Measurements from ENCODE around the gene SH3BP4. TPM values are rescaled to one million over a fixed set of nuclear protein-coding genes. Genes with fewer than 3 reads are reported as not detected.

The SH3BP4 gene
- total RNA-seq, 1 donor from 2014 or later: 20.5 TPM

DNA sequence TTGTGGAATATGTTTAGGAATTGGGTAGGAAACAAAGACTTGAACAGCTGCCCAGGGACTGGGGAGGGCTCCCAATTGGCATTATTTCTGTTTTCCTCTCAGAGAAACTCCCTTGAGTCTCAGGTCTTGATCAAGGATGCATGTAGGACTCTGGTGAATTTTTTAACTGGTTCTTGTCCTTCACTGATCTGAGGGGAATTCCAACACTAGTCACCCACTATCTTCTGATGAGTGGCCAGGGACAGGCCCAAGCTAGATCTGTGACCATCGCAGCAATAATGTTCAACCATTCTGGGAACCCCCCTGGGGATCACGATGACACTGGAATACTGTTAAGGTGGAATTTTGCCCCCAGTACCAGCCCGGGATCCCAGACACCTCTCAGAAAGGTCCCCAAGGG is 132.0 kb downstream of the SH3BP4 start:
- no peak for DNase-seq (ENCODE audit: low spot score)

DNA sequence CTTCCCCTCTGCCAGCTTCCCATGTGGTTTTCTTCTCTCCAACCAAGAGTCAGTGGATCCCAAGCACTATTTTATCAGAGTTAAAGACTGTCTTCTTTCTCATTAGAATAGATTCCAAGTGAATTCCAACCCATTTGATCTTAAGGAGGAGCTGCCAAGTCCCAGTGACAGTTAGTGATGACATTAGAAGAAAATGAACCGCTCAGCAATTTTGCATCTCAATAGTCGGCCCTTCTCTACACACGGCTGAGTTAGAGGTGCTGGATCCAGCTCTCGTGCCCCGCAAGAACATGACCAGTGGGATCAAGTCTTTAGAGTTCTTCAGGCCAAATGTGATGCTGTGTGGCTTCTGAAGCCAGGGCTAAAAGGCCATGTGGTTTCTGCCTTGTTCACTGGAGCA is 132.6 kb downstream of the SH3BP4 start:
- no peak for DNase-seq (ENCODE audit: low spot score)

DNA sequence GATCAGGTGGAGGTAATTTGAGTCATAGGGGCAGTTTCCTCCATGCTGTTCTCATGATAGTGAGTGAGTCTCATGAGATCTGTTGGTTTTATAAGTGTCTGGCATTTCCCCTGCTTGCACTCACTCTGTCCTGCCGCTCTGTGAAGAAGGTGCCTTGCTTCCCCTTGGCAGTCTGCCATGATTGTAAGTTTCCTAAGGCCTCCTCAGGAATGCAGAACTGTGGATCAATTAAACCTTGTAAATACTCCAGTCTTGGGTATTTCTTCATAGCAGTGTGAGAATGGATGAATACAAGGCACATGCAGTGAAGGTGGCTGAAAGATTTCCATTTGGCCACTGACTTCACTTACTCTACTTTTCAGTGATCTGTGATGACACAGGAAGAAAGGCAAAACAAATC is 133.7 kb downstream of the SH3BP4 start:
- no peak for DNase-seq (ENCODE audit: low spot score)

DNA sequence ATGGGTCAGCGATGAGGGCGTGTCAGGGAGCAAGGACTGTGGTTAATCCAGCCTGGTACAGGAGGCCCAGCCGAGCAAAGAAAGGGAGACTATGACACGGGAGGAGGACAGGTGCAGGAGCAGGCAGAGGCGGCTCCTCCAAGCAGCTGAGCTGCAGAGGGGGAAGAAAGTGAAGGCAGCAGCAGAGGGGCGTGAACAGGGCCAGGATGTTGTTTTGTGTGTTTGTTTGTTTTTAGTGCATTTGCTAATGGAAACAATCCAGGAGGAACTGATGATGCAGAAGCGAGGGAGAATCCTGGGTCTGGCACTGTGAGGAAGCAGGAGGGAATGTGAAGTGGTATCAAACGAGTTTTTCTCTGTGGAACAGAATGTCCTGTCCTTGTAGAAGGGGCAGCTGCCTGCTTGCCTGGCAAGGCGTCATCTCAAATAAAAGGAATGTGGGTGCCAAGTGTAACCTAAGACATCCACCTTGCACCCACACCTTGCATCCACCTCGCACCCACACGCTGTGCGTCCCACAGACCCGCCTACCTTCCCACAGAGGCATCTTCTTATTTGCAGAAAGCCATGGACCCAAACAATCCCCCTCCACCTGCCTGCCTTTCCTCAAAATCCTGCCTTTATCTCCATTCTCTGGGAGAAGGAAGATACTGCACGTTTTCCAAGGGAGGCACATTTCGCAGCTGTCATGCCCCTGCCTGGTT is 134.8 kb downstream of the SH3BP4 start:
- no peak for DNase-seq (ENCODE audit: low spot score)

DNA sequence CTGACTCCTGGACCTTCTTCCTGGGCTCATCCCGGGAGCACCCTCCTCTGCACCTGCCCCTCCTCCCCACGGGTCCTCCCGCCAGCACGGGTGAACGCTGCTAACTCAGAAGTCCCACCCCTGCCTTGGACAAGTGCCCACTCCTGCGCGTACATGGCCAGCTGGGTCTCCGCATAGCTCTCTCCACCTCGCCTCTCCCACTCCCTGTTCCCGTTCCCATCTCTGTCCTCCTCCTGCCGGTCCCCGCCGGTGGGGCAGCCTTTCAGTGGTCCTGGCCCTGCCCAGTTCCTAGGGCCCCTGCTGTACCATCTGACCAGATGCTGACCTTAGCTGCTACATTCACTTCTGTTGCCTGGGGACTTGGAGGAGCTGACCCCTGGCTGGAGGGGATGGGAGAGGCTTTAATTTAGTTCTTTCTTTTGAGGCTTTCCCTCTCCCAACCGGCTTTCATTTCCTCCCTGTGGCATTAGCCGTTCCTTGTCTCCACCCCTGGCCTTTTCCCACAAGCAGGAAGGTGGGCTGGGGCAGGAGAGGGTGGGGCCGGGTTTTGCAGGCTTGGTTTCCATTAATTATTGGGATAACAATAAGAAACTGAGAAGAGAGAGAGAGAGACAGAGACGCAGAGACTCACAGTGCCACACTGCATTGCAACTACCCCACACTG is 136.1 kb downstream of the SH3BP4 start:
- no peak for DNase-seq (ENCODE audit: low spot score)

DNA sequence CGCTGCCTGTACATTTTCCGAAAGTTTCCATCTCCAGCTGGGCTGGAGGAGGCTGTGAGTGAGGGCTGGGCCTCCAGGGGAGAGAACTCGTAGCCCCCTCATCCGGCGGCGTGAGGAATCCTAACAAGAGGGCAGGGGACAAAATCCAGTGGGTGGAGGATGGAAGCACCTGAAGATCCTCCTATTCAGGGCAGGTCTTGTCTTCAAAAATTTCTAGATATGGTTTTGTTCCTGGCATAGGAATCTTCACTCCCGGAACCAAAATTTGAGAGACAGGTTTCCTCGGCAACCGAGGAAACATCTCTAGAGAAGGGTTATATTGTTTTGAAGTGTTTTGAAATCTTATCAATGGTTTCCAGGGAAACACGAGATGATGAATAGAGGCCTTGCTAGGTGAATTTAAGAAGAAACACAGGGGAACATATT is 136.7 kb downstream of the SH3BP4 start:
- no peak for DNase-seq (ENCODE audit: low spot score)

DNA sequence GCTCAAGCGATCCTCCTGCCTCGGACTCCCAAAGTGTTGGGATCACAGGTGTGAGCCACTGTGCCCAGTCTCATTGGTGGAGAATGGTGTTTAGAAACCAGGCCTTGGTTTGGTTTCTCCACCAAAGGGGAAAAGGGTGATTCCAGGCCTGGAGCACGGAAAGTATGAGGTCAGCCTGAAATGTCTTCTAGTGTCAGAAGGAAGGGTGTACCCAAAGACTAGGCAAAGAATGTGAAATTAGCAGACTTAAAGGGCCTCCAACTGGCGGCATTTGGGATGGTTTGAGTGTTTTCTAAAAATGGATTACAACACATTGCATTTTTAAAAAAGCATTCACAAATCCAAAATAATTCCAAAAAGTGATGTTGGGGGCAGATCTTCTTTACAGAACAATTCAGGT is 139.6 kb downstream of the SH3BP4 start:
- no peak for DNase-seq (ENCODE audit: low spot score)

DNA sequence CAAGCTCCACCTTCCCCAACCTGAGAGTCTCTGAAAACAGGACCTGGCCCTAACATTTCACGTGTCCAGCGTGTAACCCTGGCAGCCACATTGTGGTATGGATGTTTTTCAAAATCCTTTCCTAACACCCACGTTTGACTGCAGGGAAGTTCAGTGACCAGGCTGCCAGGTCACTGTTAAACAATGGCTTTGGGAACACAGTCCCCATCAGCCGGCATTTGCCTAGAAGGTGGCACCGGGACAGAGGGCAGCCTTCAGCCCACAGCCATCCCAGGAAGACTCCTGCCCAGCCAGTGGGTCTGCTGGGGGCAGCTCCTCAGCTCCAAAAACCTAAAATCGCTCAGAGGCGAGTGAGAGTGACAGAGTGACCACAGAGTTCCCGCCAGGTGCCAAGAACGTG is 140.2 kb downstream of the SH3BP4 start:
- DNase-seq (ENCODE audit: low spot score): no peak

DNA sequence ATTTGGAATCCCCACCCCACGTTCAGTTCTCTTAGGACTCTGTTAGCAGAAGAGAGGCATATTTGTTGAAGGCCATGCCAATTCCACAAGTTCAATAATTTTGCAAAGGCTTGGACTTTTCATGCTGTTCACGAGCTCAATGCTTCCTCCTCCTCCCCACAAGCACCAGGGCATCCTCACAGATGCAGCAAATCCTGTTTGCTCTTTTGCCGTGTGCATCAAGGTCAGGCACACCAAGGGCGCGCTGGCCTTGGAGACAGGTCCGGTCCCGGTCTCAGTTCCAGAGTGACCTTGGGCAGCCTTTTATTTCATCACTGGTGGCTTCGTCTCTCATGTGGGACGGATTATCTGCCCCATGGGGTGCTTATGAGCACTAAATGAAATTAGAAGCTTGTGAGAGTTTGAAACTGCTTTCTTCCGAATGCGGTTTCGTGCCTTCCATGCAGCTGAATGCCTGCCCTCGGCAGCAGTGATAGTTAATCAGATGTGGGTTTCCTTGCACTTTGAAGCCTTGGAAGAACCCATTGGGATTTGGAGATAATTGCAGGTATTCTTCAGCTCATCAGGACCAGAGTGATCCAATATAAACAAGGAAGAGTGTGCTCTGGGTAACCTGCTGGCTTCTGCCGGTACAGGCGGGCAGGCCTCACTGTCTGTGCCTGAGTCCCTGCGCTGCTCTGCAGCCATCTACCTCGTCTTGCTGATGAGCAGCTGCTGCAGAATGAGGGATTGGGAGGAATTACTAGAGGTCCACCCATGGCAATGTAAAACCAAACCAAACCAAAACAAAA is 140.8 kb downstream of the SH3BP4 start:
- DNase-seq (ENCODE audit: low spot score): no peak

DNA sequence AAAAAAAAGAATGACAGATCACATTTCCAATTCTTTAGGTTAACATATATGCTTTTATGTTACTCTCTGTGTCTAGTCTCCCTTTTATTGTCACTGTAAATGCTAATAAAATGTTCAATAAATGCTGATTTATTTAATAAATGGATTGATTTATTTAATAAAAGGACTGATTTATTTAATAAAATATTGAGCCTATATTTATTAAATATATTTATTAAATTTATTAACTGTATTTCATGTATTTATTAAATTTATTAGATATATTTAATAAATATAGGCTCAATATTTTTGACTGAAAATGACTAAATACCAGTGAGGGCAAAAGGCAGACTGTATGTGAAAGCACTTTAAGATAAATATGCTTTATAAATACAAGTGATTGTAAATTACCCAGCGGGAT is 142.6 kb downstream of the SH3BP4 start:
- DNase-seq (ENCODE audit: low spot score): no peak

DNA sequence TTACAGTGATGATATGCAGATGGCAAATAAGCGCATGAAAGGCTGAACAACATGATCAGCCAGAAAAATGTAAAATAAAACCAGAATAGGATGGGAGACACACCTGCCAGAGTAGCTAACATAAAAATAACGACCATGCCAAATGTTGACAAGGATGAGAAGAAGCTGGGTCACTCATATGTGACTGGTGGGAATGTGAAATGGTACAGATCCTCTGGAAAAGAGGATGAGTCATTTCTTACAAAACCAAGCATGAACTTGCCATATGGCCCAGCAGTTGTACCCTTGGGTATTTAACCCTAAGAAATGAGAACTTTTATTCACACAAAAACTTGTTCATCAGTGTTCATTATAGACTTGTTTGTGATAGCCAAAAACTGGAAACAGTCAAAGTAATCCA is 143.8 kb downstream of the SH3BP4 start:
- no peak for DNase-seq (ENCODE audit: low spot score)

DNA sequence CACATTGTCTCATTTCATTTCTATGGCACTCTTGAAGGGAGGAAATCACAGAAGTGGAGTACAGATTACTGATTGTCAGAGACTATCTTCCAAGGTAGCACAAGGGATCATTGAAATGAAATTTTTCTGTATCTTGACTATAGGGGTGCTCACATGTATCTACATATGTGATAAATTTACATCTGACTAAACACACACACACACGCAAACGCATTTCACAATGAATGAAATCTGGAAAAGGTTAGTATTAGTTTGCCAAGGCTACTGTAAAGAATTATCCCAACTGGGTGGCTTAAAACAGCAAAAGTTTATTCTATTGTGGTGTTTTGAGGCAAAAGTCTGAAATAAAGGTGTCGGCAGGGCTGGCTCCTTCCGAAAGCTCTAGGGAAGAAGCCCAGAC is 144.6 kb downstream of the SH3BP4 start:
- DNase-seq (ENCODE audit: low spot score): no peak

DNA sequence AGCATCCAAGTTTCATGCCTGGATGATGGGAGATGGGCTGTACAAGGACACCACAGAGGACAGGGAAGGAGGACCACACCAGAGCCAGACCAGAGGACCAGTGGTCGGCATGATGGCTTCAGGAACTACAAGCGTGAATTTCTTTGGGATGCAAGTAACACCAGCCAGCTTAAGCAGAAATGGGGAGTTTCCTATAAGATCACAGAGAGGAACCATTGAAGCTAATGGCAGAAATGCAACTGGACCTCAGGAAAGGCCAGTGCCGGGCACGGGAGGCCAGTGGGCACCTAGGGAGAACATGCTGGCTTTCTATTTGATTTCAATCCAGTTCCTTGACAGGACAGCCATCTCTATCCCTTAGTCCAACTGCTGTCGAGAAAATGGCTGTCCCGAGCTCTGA is 145.4 kb downstream of the SH3BP4 start:
- DNase-seq (ENCODE audit: low spot score): no peak

DNA sequence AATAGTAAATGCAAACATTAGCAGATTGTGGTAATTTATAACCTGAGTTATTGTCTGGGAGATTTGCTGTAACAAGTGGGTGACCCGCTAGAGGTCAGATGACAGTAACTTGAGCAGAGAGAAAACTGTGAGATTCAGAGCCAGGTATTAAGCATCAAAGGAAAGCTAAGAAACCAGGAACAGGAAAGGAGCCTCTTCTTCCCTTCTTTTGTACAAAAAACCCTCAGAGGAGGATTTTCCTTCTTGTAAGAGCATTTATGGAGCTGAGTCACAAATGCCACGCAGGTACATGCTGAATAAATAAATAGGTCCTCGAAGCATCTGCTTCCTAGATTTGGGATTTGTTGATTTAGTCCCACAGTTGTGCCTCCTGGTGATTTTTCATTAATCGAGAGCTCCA is 146.5 kb downstream of the SH3BP4 start:
- DNase-seq (ENCODE audit: low spot score): no peak

DNA sequence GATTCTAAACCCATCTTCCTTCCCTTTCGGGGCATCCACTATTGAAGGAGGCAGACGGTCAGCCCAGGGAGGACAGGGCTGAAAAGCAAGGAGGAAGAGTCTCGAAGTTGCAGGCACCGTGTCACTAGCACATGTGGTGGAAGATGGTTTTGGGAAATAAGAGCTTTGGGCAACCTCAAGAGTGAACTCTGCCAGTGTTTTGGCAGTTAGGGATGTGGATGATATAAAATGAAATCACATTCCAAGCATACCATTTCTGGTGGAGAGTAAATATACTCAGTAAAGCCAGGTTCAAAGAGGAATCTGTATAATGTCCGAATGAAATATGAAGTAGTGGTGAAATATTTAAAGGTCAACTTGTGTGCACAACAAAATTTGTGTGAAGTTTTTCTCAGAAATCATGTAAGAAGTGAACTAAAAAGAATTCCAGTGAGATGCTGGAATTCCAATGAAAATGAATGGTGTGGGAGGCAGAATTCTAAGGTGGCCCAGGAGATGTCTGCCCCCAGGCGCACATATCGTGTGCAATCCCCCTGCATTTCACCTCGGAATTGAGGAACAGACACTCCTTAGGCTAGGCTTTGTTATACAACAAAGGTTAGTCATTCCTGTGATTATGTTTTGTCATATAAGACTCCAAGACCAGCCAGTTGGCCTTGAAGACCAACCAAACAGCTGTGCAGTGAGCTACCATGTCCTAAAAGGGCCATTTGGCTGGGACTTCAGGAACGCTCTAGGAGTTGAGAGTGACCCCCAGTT is 147.1 kb downstream of the SH3BP4 start:
- DNase-seq (ENCODE audit: low spot score): no peak

DNA sequence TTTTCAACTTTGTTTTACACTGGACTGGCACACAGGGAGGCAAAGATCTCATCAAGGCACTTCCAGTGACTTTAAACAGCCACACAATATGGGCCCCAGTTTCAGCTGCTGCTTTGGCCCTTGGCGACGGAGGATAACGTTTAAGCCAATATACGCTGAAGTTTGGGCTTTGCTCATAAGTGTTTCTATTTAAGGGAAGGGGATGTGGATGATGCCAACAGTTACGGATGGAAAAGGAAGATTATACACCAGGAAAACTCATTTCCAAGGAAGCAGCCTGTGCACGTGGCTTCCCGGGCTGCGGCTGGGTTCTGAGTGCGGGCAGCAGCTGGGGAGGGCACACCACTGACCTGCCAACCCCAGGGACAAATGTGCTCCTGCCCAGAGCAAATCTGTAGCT is 151.1 kb downstream of the SH3BP4 start:
- no peak for DNase-seq (ENCODE audit: low spot score)
